ENCODE results near the gene HSPA9.
A peak's percentile ranks its signal among the peaks of the same experiment; 100 is the strongest.

Gene HSPA9

DNA sequence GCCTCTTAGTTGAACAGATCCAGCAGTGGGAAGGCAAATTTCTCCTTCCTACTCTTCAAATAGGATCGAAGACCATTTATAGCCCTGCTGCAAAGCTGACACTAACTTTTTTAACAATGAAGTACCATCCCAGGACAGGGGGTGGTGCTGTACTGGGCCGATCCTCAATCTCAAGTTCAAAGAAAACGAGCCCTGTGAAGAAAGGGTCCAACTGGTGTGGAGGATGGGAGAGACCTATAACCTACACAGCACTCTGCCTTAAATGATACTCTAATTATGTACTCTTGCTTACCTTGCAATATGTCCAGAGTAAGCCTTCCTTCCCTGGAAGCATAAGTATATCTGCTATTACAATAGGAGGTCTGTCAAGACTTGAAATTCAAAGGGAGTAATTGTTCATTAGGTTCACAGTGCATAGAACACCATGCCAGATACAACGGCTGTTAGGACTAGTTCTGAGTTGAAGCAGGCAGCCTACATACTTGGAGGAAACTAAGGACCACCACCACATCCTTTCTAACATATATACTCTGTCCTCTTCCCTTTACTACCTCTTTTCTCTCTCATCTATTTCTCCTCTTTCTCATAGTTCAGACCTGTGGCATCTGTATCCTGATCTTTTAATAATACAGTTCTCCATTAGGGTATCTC, 38.4 kb downstream of the HSPA9 start:
- in situ Hi-C loops (cut with MboI; ENCODE audit: low sequenced_read_pairs, unreplicated experiment), result no loop called here
- TF ChIP-seq CTCF (IDR thresholded peaks at IDR 0.05; ENCODE audit: borderline replicate concordance, control extremely low read depth, extremely low read depth, insufficient read depth, missing control alignments), result peak; percentile 8
- no peak for DNase-seq (ENCODE audit: low spot score)

GRCh38 chr5:138536215-138536614, 39.0 kb downstream of the HSPA9 start:
- no peak for DNase-seq (ENCODE audit: low spot score)
- in situ Hi-C loops (cut with MboI; ENCODE audit: low sequenced_read_pairs, unreplicated experiment), result no loop called here
- no peak for TF ChIP-seq CTCF (IDR thresholded peaks at IDR 0.05; ENCODE audit: borderline replicate concordance, control extremely low read depth, extremely low read depth, insufficient read depth, missing control alignments)

DNA sequence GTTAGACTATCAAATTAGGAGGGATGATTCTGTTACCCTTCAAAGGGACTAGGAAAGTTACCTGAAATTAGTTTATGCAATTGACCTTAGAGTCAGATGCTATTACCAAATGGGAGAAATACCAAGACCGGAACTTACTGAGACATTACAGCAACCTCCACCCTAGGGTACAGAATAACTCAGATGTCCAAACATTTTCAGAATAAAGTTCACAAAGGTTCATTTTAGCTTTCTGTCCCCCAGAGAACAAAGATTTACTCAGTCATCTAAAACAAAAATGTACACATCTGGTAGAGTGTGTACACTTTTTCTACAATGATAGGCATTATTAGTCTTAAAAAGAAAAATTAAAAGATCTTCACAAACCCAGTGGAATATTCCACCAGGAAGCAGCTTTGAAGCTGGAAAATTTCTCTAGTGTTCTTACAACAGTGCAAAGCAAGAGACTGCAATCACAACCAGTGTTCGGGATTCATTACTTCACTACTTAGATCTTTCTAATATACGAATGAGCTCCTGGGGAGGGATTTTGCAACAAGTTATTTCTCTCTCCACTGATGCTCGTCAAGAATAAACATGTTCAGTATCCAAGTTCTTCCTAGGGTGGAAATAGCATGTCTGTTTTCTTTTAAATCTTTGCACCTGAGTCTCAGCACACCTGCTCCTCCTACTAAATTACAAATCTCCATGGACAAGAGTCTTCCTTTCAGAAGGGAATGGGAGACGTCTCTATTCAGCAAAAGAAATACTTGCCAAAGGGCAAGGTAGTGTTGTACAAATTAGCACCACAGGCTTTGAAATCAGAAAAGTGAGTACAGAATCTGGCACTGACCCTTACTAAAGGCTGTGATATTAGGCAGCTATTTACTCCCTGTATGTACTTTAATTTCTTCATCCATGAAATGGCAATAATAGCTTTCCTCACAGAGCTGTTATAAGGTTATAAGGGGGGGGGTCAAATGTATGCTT, 40.9 kb downstream of the HSPA9 start:
- TF ChIP-seq CTCF (IDR thresholded peaks at IDR 0.05; ENCODE audit: borderline replicate concordance, control extremely low read depth, extremely low read depth, insufficient read depth, missing control alignments), result no peak

DNA sequence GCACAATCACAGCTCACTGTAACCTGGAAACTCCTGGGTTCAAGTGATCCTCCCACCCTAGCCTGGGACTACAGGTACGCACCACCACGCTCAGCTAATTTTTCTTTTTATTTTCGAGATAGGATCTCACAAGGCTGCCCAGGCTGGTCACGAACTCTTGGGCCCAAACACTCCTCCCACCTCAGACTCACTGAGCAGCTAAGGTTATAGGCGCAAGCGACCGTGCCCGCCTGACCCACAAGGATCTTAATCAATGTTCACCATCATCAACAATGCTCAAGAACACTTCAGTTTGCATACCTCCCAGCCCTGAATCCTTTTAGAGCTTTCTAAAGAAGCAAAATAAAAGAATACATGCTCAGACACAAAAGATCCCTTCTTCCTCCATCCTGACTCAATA, 45.4 kb downstream of the HSPA9 start:
- TF ChIP-seq CTCF (IDR thresholded peaks at IDR 0.05; ENCODE audit: borderline replicate concordance, control extremely low read depth, extremely low read depth, insufficient read depth, missing control alignments), result no peak
- DNase-seq (ENCODE audit: low spot score), result no peak
- in situ Hi-C loops (cut with MboI; ENCODE audit: low sequenced_read_pairs, unreplicated experiment), result no loop called here

More for the DNA sequence above, 40.9 kb downstream of the HSPA9 start:
- in situ Hi-C loops (cut with MboI; ENCODE audit: low sequenced_read_pairs, unreplicated experiment), result no loop called here
- DNase-seq (ENCODE audit: low spot score), result no peak

DNA sequence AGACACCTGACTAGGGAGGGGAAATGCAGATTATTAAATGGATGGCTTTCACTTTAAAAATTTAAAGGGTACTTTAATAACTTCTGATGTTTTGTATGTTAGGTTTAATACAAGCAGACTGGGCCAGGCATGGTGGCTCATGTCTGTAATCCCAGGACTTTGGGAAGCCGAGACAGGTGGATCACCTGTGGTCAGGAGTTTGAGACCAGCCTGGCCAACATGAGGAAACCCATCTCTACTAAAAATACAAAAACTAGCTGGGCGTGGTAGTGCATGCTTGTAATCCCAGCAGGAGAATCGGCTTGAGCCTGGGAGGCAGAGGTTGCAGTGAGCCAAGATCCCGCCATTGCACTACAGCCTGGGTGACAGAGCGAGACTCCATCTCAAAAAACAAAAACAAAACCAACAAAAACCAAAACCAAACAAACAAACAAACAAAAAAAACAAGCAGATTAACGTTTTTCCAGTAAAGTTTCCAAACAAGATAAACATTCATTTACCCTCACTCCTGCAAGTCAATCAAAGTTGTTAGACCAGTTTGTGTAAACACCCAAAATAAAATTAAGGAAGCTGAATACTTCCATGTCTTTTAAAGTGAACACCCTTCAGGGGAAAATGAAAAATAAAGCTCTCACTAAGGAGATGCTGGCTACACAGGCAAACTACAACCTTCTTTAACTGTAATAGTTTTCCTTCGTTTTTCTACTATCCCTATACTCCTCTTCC, 46.3 kb downstream of the HSPA9 start:
- TF ChIP-seq CTCF (IDR thresholded peaks at IDR 0.05; ENCODE audit: borderline replicate concordance, control extremely low read depth, extremely low read depth, insufficient read depth, missing control alignments), result no peak
- DNase-seq (ENCODE audit: low spot score), result no peak
- in situ Hi-C loops (cut with MboI; ENCODE audit: low sequenced_read_pairs, unreplicated experiment), result no loop called here

- no peak for TF ChIP-seq CTCF (IDR thresholded peaks at IDR 0.05; ENCODE audit: borderline replicate concordance, control extremely low read depth, extremely low read depth, insufficient read depth, missing control alignments)
- in situ Hi-C loops (cut with MboI; ENCODE audit: low sequenced_read_pairs, unreplicated experiment), result no loop called here
- no peak for DNase-seq (ENCODE audit: low spot score)
Measured at GRCh38 chr5:138528208-138528607, 47.0 kb downstream of the HSPA9 start.
